Neutrophil (primary cell): ENCODE data around the gene SF3A2.
"Not testable (repeated sequence)": the region's sequence is repeated elsewhere in the genome, so short reads cannot be mapped to it uniquely, and the experiment has no call there.

Experiments used
- H3K27ac ChIP-seq: fragments of 200-600 bp; sonication (generic); 2 replicates; pipeline ENCODE4 v1.5.1; 2016; ENCODE audit warnings: mild to moderate bottlenecking, moderate library complexity
- H3K27me3 ChIP-seq: fragments of 200-600 bp; sonication (generic); 2 replicates; pipeline ENCODE4 v1.6.0; 2016; ENCODE audit warnings: mild to moderate bottlenecking
- H3K36me3 ChIP-seq: fragments of 200-600 bp; sonication (generic); 2 replicates; pipeline ENCODE4 v1.5.1; 2017
- H3K4me1 ChIP-seq, 2 experiments: fragments of 200-600 bp in 1 of 2; sonication (generic) in 1 of 2; 1 replicate in 1 of 2; 2 replicates in 1 of 2; pipeline versions ENCODE4 v1.5.1 to v1.6.1; 2013 to 2016; ENCODE audit warnings: low read depth in 1 of 2, low read length in 1 of 2, mild to moderate bottlenecking in 1 of 2, moderate library complexity in 1 of 2; ENCODE audit not compliant: control insufficient read depth in 1 of 2, insufficient read depth in 1 of 2
- H3K4me3 ChIP-seq, 2 experiments: fragments of 200-600 bp in 1 of 2; sonication (generic) in 1 of 2; 1 replicate in 1 of 2; 2 replicates in 1 of 2; pipeline ENCODE4 v1.5.1; 2013 to 2016; ENCODE audit warnings: low read depth in 1 of 2, low read length in 1 of 2, mild to moderate bottlenecking in 1 of 2, moderate library complexity in 1 of 2
- H3K9me3 ChIP-seq: fragments of 200-600 bp; sonication (generic); 2 replicates; pipeline ENCODE4 v1.5.1; 2016
- TF ChIP-seq, protein P1 (sequence below): fragments of 200-600 bp; sonication (generic); IDR thresholded peaks from 2 replicates; pipeline ENCODE4 v1.5.1; 2016; ENCODE audit warnings: antibody characterized with exemption

The SF3A2 gene

DNA sequence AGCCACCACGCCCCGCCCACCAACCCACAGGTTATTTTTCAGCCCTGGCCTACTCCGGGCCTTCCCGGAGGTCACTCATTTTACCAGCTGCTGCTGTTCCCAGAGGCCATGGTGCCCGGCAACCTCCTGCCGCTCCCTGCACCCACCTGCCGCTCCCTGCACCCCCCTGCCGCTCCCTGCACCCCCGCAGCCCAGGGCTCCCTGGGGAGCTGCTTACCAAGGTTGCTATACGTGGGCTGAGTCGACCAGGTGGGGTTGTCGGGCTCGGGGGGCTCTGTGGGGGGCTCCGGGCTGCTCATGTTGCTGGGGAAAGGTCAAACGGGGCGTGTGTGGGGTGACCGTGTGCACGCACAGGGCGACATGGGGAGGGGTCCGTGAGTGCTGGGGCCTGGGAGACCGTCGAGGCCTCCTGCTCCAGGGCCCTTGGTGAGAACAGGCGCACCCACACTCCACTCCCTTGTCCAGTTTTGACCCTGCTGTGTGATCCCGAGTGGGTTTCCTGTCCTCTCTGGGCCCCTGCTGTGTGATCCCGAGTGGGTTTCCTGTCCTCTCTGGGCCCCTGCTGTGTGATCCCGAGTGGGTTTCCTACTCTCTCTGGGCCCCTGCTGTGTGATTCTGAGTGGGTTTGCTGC, 44.1 kb downstream of the SF3A2 start:
- TF ChIP-seq, protein P1, sequence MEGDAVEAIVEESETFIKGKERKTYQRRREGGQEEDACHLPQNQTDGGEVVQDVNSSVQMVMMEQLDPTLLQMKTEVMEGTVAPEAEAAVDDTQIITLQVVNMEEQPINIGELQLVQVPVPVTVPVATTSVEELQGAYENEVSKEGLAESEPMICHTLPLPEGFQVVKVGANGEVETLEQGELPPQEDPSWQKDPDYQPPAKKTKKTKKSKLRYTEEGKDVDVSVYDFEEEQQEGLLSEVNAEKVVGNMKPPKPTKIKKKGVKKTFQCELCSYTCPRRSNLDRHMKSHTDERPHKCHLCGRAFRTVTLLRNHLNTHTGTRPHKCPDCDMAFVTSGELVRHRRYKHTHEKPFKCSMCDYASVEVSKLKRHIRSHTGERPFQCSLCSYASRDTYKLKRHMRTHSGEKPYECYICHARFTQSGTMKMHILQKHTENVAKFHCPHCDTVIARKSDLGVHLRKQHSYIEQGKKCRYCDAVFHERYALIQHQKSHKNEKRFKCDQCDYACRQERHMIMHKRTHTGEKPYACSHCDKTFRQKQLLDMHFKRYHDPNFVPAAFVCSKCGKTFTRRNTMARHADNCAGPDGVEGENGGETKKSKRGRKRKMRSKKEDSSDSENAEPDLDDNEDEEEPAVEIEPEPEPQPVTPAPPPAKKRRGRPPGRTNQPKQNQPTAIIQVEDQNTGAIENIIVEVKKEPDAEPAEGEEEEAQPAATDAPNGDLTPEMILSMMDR: no peak
- H3K27me3 ChIP-seq: no peaks in the 10 kb centered on the region
- H3K4me1 ChIP-seq: peaks cover 76% of the 10 kb centered on the region in 2 experiments
- H3K36me3 ChIP-seq: peaks cover 39% of the 10 kb centered on the region
- H3K4me3 ChIP-seq: peak overlapping the region; percentile 61 to 83
- H3K27ac ChIP-seq: peak overlapping the region; percentile 99
- no peaks in the 10 kb centered on the region for H3K9me3 ChIP-seq

DNA sequence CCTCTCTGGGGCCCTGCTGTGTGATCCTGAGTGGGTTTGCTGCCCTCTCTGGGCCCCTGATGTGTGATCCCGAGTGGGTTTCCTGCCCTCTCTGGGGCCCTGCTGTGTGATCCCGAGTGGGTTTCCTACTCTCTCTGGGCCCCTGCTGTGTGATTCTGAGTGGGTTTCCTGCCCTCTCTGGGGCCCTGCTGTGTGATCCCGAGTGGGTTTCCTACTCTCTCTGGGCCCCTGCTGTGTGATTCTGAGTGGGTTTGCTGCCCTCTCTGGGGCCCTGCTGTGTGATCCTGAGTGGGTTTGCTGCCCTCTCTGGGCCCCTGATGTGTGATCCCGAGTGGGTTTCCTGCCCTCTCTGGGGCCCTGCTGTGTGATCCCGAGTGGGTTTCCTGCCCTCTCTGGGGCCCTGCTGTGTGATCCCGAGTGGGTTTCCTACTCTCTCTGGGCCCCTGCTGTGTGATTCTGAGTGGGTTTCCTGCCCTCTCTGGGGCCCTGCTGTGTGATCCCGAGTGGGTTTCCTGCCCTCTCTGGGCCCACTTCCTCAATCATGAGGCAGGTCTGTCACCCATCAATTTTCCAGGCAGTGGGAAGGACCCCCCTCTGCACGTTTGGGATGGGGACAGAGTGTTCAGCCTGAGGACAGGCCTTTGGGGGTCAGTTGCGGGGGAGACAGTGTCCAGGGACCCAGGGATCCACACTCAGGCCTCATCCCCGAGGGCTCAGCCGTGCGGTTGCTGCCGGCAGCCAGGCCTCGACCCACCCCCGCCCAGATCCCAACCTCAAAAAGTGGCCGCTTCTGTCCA, 44.8 kb downstream of the SF3A2 start:
- Histone ChIP-seq H3K36me3 (peaks cover 32% of the 10 kb centered on the region), H3K4me3 (peak overlapping the region; percentile 83 to 92), H3K4me1 (peaks cover 77 to 79% of the 10 kb centered on the region in 2 experiments), H3K27ac (peak overlapping the region; percentile 99)
- H3K9me3 ChIP-seq, H3K27me3 ChIP-seq: not testable (repeated sequence)

DNA sequence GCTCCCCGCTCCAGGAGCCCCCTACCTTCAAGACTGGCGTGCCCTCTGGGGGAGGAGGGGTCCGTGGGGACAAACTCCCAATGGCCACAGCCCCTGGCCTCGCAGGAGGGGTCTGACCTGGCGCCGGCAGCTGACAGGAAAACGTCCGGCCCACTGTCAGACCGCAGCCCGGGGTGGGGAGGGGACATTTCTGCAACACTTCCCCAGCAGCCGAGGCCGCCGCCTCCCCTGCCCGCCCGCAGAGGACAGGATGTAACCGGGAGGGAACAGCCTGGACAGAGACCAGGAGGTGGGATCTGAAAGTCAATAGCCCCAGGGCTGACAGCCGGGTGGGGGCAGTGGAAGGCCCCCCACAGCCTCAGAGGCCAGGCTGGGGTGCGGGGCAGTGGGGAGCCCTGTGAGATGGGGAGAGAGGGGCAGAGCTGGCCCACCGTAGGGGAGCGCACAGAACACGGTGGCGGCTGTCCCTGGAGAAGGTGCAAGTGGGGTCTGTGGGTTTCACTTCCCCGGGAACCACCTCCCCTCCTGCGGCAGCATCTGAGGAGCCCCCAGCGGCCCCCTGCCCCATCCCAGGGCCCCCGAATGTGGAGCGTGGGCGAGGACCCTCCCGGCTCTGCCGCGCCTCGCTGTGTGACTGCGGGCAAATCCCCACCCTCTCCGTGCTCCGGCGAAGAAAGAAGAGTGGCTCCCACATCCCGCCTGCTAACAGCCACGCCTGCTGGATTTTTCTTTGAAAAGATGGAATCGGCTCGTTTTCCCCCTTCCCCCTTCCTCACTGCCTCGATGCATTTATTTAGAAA, 45.6 kb downstream of the SF3A2 start, which contains the start of gene PEAK3:
PEAK3 (minus strand) TSS at position 114 of the 800 bp plus-strand sequence. CDS start 1,244 bp downstream, outside the sequence.
- H3K4me3 ChIP-seq: peak within 1 kb of the TSS; percentile 83 to 92
- H3K9me3 ChIP-seq: no peaks in the 10 kb centered on the region
- H3K36me3 ChIP-seq: peaks cover 24% of the 10 kb centered on the region
- TF ChIP-seq, protein P1: peak; percentile 32
- H3K4me1 ChIP-seq: peaks cover 77 to 79% of the 10 kb centered on the region in 2 experiments
- H3K27me3 ChIP-seq: no peaks in the 10 kb centered on the region
- H3K27ac ChIP-seq: peak within 1 kb of the TSS; percentile 99

DNA sequence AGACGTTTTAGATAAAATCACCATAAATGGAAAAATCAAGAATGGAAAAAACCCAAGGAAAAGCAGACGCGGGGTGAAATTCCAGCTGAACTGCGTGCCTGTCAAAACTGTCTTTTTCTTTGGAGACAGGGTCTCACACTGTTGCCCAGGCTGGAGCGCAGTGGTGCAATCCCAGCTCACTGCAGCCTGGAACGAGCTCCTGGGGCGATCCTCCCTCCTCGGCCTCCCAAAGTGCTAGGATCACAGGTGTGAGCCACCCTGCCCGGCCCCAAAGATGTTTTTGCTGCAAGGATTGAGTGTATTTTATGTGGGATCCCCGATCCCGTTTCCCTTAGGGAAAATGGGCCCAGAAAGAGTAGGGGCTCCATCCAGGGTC, 46.2 kb downstream of the SF3A2 start:
- peaks cover 18% of the 10 kb centered on the region for H3K36me3 ChIP-seq
- no peaks in the 10 kb centered on the region for H3K27me3 ChIP-seq
- TF ChIP-seq, protein P1: no peak
- H3K4me1 ChIP-seq: peaks cover 79 to 84% of the 10 kb centered on the region in 2 experiments
- peak overlapping the region; percentile 83 to 92 for H3K4me3 ChIP-seq
- H3K9me3 ChIP-seq: no peaks in the 10 kb centered on the region
- peak overlapping the region; percentile 99 for H3K27ac ChIP-seq

DNA sequence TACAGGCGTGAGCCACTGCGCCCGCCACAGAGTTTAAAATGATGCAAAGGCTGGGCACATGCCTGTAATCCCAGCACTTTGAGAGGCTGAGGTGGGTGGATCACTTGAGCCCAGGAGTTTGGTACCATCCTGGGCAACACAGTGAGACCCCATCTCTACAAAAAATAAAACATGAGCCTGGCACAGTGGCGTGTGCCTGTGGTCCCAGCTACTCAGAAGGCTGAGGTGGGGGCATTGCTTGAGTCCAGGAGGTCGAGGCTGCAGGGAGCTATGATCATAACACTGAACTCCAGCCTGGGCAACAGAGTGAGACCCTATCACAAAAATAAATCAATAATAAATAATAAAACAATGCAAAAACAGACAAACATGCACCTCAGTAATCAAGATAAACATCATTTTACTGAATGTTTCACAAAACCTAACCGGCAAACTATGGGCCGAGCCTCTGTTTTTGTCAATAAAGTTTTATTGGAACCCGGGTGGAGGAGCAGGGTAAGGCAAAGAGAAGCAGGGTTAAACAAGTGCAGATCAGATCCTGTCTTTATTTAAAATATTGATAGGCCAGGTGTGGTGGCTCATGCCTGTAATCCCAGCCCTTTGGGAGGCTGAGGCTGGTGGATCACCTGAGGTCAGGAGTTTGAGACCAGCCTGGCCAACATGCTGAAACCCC, 47.3 kb downstream of the SF3A2 start:
- TF ChIP-seq, protein P1: no peak
- H3K4me1 ChIP-seq: peaks cover 82 to 88% of the 10 kb centered on the region in 2 experiments

More for the DNA sequence above, 47.3 kb downstream of the SF3A2 start:
- peaks cover 7% of the 10 kb centered on the region for H3K36me3 ChIP-seq
- no peaks in the 10 kb centered on the region for H3K9me3 ChIP-seq
- H3K27me3 ChIP-seq: no peaks in the 10 kb centered on the region
- no peak overlapping the region for H3K4me3 ChIP-seq
- H3K27ac ChIP-seq: peak overlapping the region; percentile 99
